ENCODE results near the gene DDA1.

GRCh38 chr19:17332677-17333581 lies 23.6 kb downstream of the DDA1 start:
- TF ChIP-seq TFCP2L1 (CRISPR knock-in tag; IDR thresholded peaks at IDR 0.05) (no peak), RNF2 (IDR thresholded peaks at IDR 0.05; ENCODE audit: borderline replicate concordance, low read depth) (no peak), ESRRA (IDR thresholded peaks at IDR 0.05; ENCODE audit: borderline replicate concordance, low read length) (no peak), CTCF (IDR thresholded peaks at IDR 0.05) (no peak), POLR2A (IDR thresholded peaks at IDR 0.05; ENCODE audit: low read length) (no peak), RCOR1 (IDR thresholded peaks at IDR 0.05; ENCODE audit: low read depth, low read length) (no peak), POLR2AphosphoS2 (conservative IDR thresholded peaks at IDR 0.05; ENCODE audit: low read length) (no peak), MYC (IDR thresholded peaks at IDR 0.05; ENCODE audit: borderline replicate concordance, low read length) (no peak), SREBF2 (IDR thresholded peaks at IDR 0.05) (no peak)

Data from A549 (cell line).